Frontal cortex (tissue), 1 donor: ENCODE measurements around the gene NHLH1. TPM values are rescaled to one million over a fixed set of nuclear protein-coding genes. Genes with fewer than 3 reads are reported as not detected.

Experiments used
- small RNA-seq: library from RNA; depleted of rRNA; stranded (forward); fragments of <200 nt; gene quantifications from one replicate; pipeline ENCODE3, GENCODE V24; 2014
- total RNA-seq: library from RNA; depleted of rRNA; stranded (reverse); fragments of >200 nt; gene quantifications from one replicate; pipeline ENCODE4 v1.2.3, GENCODE V29; 2014

NHLH1 gene
- total RNA-seq, 1 donor from 2014 or later = 0.41 TPM

Small RNAs within 50 kb of the gene (small RNA-seq; reads per million reads assigned to genes)
- not detected for gene RF00019
- not detected for gene RNU4-42P

Other genes with a start within 250 kb of the NHLH1 start
- gene ATP1A4, start 215.5 kb upstream of the NHLH1 start, total RNA-seq = not detected
- 4.9 TPM for gene CASQ1, start 176.5 kb upstream of the NHLH1 start, total RNA-seq
- gene PEA15, start 161.7 kb upstream of the NHLH1 start, total RNA-seq = 84.4 TPM
- 38.3 TPM for gene DCAF8, start 104.5 kb upstream of the NHLH1 start, total RNA-seq
- 24.1 TPM for gene PEX19, start 81.9 kb upstream of the NHLH1 start, total RNA-seq
- 161 TPM for gene COPA, start 23.8 kb upstream of the NHLH1 start, total RNA-seq
- gene NCSTN, start 23.7 kb upstream of the NHLH1 start, total RNA-seq = 24.5 TPM
- 11.0 TPM for gene VANGL2, start 33.5 kb downstream of the NHLH1 start, total RNA-seq
- gene SLAMF6, start 156.2 kb downstream of the NHLH1 start, total RNA-seq = under 0.01 TPM
- 1.6 TPM for gene CD84, start 212.4 kb downstream of the NHLH1 start, total RNA-seq